ENCODE data around the gene CSMD2.

- no peak for TF ChIP-seq POLR2A (IDR thresholded peaks at IDR 0.05)
- TF ChIP-seq CTCF (IDR thresholded peaks at IDR 0.05): no peak
Measured at GRCh38 chr1:34190692-34191091, 25.7 kb upstream of the CSMD2 start.
